HG03432 (cell line): ENCODE results near the gene ASH1L.
"Not testable (repeated sequence)": the region's sequence is repeated elsewhere in the genome, so short reads cannot be mapped to it uniquely, and the experiment has no call there.

Source experiments
- ATAC-seq: cut with Tn5 transposase; IDR thresholded peaks from one replicate; pipeline ENCODE4 v1.9.1; 2021; ENCODE audit warnings: mild to moderate bottlenecking, moderate library complexity; ENCODE audit not compliant: unreplicated experiment

ASH1L gene

DNA sequence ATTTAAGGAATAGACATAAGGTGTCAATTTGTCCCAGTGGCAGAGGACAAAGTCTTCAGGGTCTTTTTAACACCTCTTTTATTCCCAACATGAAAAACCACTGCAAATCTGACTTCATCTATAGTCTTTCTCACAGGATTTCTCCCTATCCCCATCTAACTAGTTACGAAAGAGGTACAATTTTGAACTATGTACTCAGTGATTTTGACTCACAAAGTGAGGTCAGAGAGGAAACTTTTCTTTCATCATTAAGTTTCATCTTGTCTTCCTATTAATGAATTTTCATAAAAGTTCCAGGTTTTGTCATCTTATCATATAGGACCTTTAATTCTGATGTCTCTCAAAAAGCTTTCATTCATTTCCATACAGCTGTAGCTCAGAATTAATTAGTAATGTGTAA, 63.3 kb downstream of the ASH1L start:
- ATAC-seq: no peak

DNA sequence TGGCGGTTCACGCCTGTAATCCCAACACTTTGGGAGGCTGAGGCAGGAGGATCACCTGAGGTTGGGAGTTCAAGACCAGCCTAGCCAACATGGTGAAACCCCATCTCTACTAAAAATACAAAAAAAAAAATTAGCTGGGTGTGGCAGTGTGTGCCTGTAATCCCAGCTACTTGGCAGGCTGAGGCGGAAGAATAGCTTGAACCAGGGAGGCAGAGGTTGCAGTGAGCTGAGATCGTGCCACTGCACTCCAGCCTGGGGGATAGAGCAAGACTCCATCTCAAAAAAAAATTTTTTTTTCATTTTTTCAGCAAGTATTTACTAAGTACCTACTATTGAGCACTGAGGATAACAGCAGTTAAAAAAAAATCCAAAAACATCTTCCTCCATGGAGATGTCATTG, 69.0 kb downstream of the ASH1L start:
- ATAC-seq: not testable (repeated sequence)

DNA sequence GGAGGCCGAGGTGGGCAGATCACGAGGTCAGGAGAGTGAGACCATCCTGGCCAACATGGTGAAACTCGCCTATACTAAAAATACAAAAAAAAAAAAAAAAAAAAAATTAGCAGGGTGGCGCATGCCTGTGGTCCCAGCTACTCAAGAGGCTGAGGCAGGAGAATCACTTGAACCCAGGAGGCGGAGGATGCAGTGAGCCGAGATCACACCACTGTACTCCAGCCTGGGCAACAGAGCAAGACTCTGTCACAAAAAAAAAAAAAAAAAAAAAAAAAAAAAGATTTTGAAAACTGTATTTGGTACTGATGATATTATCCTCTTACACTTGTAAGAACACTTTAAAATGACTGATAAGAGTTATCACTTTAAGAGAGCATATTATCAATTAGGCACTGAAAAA, 74.2 kb downstream of the ASH1L start:
- not testable (repeated sequence) for ATAC-seq

DNA sequence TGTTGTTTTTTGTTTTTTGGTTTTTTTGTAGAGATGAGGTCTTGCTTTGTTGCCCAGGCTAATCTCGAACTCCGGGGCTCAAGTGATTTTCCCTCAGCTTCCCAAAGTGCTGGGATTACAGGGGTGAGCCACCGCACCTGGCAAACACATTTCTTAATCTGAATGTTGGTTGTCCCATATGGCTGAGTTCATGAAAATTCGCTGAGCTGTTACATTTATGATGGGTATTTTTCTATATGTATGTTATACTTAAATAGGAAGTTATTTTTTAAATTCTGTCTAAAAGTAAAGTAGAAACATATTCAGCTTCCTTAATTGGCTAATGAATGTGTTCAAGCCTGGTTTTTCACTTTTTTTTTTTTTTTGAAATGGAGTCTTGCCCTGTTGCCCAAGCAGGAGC, 75.1 kb downstream of the ASH1L start:
- ATAC-seq: no peak

DNA sequence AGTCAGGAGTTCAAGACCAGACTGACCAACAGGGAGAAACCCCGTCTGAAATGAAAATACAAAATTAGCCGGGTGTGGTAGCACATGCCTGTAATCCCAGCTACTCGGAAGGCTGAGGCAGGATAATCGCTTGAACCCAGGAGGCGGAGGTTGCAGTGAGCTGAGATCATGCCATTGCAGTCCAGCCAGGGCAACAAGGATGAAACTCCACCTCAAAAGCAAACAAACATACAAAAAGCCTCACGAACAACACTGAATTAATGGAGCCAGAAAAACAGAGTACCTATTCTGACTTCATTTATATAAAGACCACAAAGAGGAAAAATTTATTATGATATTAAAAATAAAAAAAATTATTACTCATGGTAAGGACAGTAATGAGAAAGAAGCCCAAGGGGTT, 75.7 kb downstream of the ASH1L start:
- not testable (repeated sequence) for ATAC-seq

DNA sequence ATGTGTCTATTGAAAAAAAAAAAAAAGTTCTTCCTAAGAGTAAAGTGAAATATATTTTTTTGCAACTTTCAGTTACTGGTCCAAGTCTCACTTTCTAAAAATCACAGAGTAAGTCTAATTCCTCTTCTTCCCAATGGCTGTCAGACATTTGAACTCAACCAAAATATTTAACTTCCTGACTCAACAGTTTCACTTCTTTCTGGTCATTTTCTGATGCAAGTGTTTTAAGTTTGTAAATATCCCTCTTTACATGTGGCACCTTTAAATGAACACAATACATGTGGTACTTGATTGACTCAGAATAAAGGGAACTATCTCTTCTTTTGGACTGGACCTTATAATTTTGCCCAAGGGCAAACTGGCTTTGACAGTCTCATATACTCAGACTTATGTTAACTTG, 76.7 kb downstream of the ASH1L start:
- no peak for ATAC-seq

DNA sequence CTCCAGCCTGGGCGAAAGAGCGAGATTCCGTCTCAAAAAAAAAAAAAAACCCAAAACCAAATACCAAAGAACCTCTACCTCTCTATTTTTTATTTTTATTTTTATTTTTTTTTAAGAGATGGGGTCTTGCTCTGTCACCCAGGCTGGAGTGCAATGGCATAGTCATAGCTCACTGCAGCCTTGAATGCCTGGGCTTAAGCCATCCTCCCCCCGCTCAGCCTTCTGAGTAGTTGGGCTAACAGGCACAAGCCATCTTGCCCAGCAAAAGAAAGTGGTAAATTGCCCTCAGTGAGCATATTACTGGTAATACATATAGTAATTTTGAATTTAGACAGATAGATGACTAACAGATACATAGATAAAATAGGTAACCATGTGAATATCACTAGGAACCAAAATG, 77.4 kb downstream of the ASH1L start:
- ATAC-seq: no peak

DNA sequence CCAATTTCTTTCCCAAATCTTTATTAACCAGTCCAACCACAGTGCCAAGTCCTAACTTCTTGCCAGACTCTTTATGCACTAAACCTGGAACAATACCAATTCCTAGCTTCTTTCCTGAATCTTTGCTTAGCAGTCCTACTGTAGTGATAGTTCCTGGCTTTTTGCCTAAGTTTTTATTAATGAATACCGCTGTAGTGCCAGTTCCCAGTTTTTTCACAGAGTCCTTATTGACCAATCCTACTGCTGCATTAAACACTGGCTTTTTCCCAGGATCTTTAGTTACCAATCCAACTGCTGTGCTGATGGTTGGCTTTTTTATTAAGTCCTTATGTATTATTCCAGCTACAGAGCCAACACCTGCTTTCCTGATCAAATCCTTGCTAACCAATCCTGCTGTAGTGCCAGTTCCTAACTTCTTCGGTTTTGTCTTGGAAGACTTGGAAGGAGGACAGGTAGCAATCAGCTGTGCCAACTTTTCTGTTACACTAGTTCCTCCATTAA, 80.8 kb downstream of the ASH1L start:
- no peak for ATAC-seq

DNA sequence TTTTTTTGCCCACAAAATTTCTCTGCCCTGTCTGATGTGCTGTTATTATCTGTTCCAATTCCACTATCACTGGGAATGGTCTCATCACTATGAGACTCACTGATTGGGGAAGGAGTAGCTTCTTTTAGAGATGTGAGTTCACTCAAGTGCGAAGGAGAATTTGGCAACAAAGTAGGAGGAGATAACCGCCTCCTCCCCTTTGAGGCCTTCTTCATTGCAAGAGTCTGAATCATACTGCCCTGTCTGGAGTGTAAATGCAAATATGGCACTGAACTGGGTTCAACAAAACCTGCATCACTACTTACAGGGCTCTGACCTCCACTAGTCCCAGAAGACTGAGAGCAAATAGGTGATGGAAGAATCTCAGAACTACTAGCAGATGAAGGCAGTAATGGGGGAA, 83.4 kb downstream of the ASH1L start:
- no peak for ATAC-seq

DNA sequence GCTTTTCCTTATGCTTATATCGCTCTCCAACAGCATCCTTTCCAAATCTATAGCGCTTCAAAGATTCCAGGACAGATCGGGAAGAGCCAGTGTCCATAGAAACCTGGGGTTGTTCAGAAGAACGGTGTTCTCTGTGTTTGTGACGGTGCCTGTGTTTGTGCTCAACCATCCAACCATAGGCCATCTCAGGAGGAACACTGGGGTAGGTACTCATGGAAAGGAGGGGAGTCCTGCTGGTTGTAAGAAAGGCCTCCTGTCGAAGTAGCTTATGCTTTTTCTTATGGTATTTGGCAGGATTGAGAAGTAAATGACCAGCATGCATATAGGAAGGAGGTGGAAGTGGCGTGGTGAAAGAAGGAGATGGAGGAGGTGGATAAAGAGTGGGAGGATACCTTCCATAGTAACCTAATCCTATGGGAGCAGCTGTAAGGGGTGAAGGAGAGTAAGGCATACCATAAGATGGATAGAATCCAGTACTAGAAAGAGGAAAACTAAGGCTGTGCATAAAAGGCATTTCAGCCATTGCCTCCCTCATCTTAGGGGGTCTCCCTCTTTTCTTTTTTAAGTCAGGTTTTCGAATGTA, 84.2 kb downstream of the ASH1L start:
- no peak for ATAC-seq

DNA sequence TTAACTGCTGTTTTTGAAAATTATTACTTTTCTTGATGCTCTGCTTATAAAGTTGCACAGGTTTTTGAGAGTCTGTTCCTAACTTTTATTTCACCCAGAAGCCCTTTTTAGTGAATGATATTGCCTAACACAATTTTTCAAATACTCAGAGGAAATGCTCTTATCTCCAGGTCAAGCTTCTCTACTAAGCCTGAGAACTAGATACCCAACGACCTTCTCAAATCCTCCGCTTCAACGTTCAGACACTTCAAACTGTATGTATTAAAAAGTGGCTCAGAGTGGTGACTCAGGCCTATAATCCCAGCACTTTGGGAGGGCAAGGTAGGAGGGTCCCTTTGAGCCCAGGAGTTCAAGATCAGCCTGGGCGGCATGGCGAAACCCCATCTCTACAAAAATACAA, 88.5 kb downstream of the ASH1L start:
- ATAC-seq: no peak

DNA sequence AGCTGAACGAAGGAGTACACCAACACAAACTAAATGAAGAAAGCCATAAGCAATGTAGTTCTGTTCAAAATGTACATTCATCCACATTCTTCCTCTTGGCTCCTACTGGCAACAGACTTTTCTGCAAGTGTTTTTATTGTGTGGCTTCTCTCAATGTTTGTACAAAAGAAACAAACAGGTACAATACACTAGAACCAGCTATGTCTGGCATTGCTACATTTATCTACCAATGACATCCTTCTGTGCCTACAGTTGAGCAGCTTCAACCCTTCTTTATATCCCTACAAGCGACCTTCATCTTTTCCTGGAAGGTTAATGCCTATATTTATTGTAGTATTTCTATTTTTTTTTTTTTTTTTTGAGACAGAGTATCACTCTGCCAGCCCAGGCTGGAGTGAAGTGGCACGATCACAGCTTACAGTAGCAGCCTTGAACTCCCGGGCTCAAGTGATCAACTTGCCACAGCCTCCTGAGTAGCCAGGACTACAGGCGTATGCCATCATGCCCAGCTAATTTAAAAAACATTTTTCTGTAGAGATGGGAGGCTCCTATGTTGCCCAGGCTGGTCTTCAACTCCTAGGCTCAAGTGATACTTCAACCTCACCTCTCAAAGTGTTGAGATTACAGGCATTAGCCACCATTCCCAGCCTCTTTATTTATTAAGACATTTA, 89.3 kb downstream of the ASH1L start:
- no peak for ATAC-seq

DNA sequence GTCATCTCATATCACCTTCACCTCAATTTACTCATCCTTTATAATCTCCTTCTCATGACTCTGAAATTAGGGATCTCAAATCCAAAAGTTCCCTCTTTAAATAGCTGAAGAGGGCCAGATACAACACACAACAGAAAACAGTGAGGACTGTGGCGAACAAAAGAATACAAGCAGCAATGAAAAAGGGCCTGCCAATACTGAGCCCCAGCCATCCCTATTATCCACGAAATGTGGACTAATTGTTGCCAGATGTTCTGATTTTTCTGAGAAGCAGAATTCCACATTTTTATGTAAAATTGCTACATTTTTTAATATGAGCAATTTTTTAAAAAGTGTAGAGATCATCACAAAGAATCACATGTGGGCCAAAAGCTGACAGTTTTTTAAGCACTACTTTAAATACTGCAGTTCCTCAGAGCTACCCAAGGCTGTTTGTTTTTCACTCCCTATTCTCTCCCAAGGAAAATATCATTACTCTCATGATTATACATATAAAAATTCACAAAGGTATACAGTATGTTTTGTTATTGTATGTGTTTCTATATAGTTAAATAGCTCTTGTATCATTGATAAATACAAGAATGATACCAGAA, 90.0 kb downstream of the ASH1L start:
- no peak for ATAC-seq

DNA sequence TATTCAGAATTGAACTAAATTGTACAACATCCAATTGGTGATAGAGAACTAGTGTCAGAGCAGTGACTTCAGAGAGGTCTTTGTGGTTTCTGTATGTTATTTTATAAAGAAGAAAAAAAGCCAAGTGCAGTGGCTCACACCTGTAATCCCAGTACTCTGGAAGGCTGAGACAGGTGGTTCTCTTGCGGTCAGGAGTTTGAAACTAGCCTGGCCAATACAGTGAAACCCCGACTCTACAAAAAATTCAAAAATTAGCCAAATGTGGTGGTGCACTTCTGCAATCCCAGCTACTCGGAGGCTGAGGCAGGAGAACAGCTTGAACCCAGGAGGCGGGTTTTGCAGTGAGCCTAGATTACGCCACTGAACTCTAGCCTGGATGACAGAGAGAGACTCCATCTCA, 90.7 kb downstream of the ASH1L start:
- no peak for ATAC-seq

DNA sequence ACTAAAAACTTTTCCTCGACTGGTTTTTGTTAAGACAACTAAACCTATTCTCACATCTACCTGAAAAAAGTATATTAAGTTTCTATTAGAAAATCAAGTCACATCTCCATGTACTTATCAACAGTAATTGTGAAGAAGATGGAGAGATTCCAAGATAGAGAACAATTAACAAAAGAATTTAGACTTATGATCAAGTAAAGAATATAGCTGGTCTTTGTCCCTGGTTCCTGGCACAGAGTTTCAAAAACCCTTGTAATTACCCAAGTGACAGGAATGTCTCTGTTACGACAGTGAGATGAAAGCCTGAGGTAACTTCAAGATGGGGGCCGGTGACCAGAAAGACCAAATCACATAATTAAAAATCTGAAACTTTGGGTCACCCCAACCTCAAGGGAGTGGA, 91.6 kb downstream of the ASH1L start:
- ATAC-seq: no peak

DNA sequence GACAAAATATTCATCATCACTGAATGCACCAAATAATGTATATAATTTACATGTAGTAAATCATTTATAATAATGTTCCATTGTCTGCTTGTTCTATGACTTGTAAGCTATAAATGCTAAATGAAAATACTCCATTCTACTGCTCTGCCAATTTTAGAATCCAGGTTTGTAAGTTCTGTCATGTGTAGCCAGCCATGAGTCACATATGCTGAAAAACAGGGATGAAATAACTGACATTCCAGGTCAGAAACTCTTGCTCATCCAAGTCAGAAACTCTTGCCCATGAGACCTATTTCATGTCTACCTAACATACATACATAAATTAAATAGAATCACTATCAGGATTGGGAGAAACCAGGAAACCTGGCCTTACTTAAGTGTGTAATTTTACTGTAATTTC, 95.6 kb downstream of the ASH1L start:
- ATAC-seq: no peak

DNA sequence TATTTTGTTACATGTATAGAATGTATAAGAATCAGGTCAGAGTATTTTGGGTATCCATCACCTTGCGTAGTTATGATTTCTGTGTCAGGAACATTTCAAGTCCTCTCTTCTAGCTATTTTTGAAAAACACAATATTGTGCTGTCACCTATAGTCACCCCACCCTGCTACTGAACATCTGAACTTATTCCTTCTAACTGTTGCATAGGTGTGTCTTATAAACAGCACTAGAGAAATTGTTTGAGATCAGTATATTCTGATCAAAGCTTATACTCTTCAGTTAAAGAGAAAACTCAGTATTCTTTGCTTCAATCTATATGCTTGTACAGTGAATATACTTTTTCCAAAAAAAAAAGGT, 96.0 kb downstream of the ASH1L start:
- ATAC-seq: no peak

DNA sequence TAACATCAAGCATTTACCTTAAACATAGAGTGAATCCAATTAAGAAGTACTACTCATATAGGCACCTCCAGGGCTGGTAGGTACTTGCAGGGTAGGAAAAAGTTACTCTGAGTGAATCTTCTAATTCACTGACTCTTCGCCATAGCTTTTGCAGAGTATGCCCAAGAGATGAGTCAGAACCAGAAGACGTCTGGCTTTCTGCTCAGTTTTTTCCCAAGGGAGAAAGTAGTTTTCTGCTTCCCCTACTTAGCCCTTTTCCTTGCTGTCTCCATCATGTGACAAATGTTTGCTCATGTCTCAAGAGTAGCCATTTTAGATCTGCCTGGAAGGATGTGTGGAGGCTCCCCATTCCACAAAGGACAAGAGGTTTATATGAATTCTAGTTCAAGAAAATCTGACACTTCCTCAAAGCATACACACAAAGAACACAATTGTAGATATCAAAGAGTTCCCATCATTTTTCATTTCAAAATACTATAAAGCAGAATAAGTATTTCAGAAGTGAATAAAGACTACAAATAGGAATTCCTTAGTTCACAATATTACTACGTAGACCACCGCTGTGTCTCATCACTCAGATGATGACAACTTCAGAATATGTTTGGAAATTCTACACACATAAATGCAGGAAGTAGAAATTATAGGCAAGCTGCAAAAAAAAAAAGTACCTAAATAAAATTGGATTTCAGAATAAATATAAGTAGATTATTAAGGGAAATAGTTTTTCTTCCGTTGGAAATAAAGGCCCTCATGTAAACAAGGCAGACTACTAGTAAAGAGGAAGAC, 98.5 kb downstream of the ASH1L start:
- ATAC-seq: no peak

DNA sequence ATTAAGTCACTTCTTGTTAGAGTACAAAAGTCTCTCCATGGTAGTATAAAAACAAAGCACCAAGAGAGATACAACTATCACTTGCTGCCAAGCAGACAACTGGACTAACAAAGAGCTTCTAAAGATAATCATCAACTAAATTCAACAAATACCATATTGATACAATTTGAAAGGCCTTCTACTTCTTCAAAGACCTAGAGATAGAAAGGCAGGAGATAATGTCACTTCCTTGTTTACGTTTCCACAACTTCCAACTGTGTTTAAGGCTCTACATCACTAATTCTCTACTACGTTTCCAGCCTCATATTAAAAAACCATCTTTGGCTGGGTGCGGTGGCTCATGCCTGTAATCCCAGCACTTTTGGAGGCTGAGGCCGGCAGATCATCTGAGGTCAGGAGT, 104.5 kb downstream of the ASH1L start:
- no peak for ATAC-seq

DNA sequence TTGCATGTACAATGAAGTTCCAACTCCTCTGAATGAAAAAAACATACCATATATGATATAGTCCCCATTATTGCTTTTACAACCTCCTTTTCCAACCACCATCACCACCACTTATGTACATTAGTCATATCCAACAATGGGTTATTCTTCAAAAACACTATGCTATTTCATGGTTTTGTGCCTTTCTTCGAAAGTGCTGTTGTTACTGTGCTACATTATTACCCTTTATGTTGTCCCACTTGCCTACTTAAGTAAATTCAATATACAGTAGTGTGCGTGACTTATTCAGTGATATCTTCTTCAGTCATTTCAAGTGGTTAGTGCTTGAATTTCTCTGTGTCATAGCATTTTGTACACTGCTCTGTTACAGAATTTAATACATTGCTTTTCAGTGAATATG, 105.3 kb downstream of the ASH1L start:
- ATAC-seq: no peak

DNA sequence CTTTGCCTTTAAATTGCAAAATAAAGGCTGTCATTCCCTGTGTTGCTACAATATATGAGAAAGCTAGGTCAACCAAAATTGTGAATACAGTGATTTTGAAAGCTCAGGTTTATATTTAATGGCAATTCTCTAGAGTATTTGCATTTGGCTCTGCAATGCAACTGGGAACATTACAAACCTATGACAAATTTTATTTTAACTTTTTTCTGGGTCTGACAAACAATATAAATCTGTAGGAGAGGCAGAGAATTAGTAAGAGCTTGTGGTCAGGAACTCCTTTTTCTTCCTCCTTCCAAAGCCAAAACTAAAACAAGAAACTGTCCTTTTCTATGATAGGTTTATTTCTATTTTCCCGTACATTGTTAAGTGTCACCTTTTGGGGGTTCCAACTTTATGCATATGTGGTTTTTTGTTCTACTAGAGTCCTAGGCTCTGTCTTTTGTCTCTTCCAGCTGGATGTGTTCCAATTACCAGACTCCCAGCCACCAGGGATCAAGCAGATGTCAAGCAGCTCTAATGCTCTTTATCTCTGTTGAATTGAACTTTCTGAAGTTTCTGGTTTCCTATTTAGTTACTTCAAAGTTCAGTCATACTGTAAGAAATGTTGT, 106.9 kb downstream of the ASH1L start:
- no peak for ATAC-seq
